Nephron (organoid): ENCODE results near the gene ANXA5.

ENCODE experiments used
- H3K27ac Mint-ChIP-seq, 3 experiments: 2 replicates each; pipeline ENCODE4 v1.8.0; 2020; ENCODE audit warnings: mixed read lengths in 3 of 3, mild to moderate bottlenecking in 2 of 3, moderate library complexity in 1 of 3
- H3K27me3 Mint-ChIP-seq: 2 replicates; pipeline ENCODE4 v1.8.0; 2021; ENCODE audit warnings: low read depth, mild to moderate bottlenecking, moderate library complexity, mixed read lengths
- H3K36me3 Mint-ChIP-seq: 2 replicates; pipeline ENCODE4 v1.8.0; 2020; ENCODE audit warnings: low read depth, mixed read lengths
- H3K4me1 Mint-ChIP-seq: 2 replicates; pipeline ENCODE4 v1.8.0; 2020; ENCODE audit warnings: mixed read lengths
- H3K4me3 Mint-ChIP-seq, 3 experiments: 2 replicates each; pipeline ENCODE4 v1.8.0; 2020; ENCODE audit warnings: mild to moderate bottlenecking in 3 of 3, mixed read lengths in 3 of 3, moderate library complexity in 2 of 3
- H3K9me3 Mint-ChIP-seq: 2 replicates; pipeline ENCODE4 v1.8.0; 2020; ENCODE audit warnings: mixed read lengths
- TF ChIP-seq, protein P1 (sequence below), 3 experiments: fragments of 200-600 bp; sonication (generic); IDR thresholded peaks; one replicate each; pipeline ENCODE4 v1.5.0; 2021; ENCODE audit warnings: antibody characterized with exemption in 3 of 3; ENCODE audit not compliant: unreplicated experiment in 3 of 3

The ANXA5 gene

GRCh38 chr4:121717680-121718237 lies 21.0 kb upstream of the ANXA5 start:
- no peaks in the 10 kb centered on the region for H3K36me3 Mint-ChIP-seq
- no peak overlapping the region for H3K27ac Mint-ChIP-seq
- H3K4me1 Mint-ChIP-seq, result no peaks in the 10 kb centered on the region
- no peaks in the 10 kb centered on the region for H3K9me3 Mint-ChIP-seq
- TF ChIP-seq, protein P1, sequence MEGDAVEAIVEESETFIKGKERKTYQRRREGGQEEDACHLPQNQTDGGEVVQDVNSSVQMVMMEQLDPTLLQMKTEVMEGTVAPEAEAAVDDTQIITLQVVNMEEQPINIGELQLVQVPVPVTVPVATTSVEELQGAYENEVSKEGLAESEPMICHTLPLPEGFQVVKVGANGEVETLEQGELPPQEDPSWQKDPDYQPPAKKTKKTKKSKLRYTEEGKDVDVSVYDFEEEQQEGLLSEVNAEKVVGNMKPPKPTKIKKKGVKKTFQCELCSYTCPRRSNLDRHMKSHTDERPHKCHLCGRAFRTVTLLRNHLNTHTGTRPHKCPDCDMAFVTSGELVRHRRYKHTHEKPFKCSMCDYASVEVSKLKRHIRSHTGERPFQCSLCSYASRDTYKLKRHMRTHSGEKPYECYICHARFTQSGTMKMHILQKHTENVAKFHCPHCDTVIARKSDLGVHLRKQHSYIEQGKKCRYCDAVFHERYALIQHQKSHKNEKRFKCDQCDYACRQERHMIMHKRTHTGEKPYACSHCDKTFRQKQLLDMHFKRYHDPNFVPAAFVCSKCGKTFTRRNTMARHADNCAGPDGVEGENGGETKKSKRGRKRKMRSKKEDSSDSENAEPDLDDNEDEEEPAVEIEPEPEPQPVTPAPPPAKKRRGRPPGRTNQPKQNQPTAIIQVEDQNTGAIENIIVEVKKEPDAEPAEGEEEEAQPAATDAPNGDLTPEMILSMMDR (IDR thresholded peaks at IDR 0.05; ENCODE audit: unreplicated experiment in 3 of 3), result no peak
- no peak overlapping the region for H3K4me3 Mint-ChIP-seq
- H3K27me3 Mint-ChIP-seq, result peaks cover 4% of the 10 kb centered on the region

- no peak overlapping the region for H3K27ac Mint-ChIP-seq
- H3K36me3 Mint-ChIP-seq, result no peaks in the 10 kb centered on the region
- H3K4me3 Mint-ChIP-seq, result no peak overlapping the region
- TF ChIP-seq, protein P1 (IDR thresholded peaks at IDR 0.05; ENCODE audit: unreplicated experiment in 3 of 3), result no peak
- peaks cover 18% of the 10 kb centered on the region for H3K4me1 Mint-ChIP-seq
- H3K27me3 Mint-ChIP-seq, result peaks cover 10% of the 10 kb centered on the region
- H3K9me3 Mint-ChIP-seq, result peaks cover 2% of the 10 kb centered on the region
These were observed 17.8 kb upstream of the ANXA5 start for GRCh38 chr4:121714548-121714947.

GRCh38 chr4:121712783-121713182 lies 16.0 kb upstream of the ANXA5 start:
- Mint-ChIP-seq H3K4me3 (no peak overlapping the region), H3K36me3 (no peaks in the 10 kb centered on the region), H3K27ac (peak overlapping the region in 1 of 3 experiments; percentile 80), H3K4me1 (peaks cover 18% of the 10 kb centered on the region), H3K27me3 (peaks cover 6% of the 10 kb centered on the region), H3K9me3 (peaks cover 2% of the 10 kb centered on the region)
- TF ChIP-seq, protein P1 (IDR thresholded peaks at IDR 0.05; ENCODE audit: unreplicated experiment in 3 of 3), result no peak

DNA sequence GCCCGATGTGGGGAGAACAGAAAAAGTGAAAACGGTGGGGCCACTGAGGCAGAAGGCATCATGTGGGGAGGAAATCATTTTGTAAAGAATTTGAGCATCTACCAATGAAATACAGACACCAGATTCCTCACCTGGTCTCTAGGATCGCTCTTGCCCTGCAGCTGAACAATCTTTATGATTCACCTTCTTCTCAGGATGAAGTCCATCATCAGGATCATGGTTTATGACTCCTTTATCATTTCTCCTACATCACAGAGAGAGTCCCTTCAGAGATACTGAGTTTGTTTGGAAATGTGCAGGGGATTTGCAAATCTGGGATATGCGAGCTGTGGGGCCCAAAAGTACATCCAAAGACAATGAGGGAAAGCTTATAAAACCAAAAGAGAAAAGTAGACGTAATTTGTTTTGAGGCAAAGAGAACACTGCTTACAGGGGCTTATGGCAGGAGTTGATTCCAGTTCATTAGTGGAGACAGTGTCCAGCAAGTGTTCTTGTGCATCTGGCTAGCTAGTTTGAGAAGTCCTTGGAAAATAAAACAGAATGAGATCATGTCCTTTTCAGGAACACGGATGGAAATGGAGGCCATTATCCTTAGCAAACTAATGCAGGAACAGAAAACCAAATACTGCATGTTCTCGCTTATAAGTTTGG lies 15.3 kb upstream of the ANXA5 start:
- H3K27me3 Mint-ChIP-seq, result peaks cover 6% of the 10 kb centered on the region
- H3K9me3 Mint-ChIP-seq, result peaks cover 2% of the 10 kb centered on the region
- H3K4me3 Mint-ChIP-seq, result peak overlapping the region; percentile 52 to 65 (median 57)
- peaks cover 18% of the 10 kb centered on the region for H3K4me1 Mint-ChIP-seq
- H3K27ac Mint-ChIP-seq, result peak overlapping the region; percentile 54 to 84 (median 80)
- no peaks in the 10 kb centered on the region for H3K36me3 Mint-ChIP-seq
- TF ChIP-seq, protein P1 (IDR thresholded peaks at IDR 0.05; ENCODE audit: unreplicated experiment in 3 of 3), result no peak

- H3K27ac Mint-ChIP-seq, result peak overlapping the region; percentile 54 to 84 (median 80)
- peaks cover 18% of the 10 kb centered on the region for H3K4me1 Mint-ChIP-seq
- no peaks in the 10 kb centered on the region for H3K36me3 Mint-ChIP-seq
- H3K4me3 Mint-ChIP-seq, result peak overlapping the region; percentile 52 to 65 (median 57)
- peaks cover 6% of the 10 kb centered on the region for H3K27me3 Mint-ChIP-seq
- H3K9me3 Mint-ChIP-seq, result peaks cover 4% of the 10 kb centered on the region
- TF ChIP-seq, protein P1 (IDR thresholded peaks at IDR 0.05; ENCODE audit: unreplicated experiment in 3 of 3), result no peak
These were observed 14.7 kb upstream of the ANXA5 start for GRCh38 chr4:121711263-121712000.
